DMS153 treated with DMSO at 0.1 percent for 48 hours (cell line): Measurements from ENCODE around the gene RBPJL.

Experiments used
- DNase-seq: peaks from one replicate; lab custom pipeline; 2025; ENCODE audit not compliant: unreplicated experiment; lab: John Stamatoyannopoulos, UW

RBPJL gene

GRCh38 chr20:45293041-45294002 is 13.3 kb upstream of the RBPJL start:
- peak; percentile 70 for DNase-seq

GRCh38 chr20:45294003-45294368 is 12.7 kb upstream of the RBPJL start:
- DNase-seq: no peak

- DNase-seq: no peak
These were observed 12.0 kb upstream of the RBPJL start for GRCh38 chr20:45294659-45295058.

GRCh38 chr20:45297786-45298497 is 8.7 kb upstream of the RBPJL start:
- no peak for DNase-seq

- DNase-seq: no peak
These were observed 6.9 kb upstream of the RBPJL start for GRCh38 chr20:45299786-45300185.

- no peak for DNase-seq
These were observed 5.7 kb upstream of the RBPJL start for GRCh38 chr20:45300961-45301360.

- DNase-seq: no peak
These were observed 4.8 kb upstream of the RBPJL start for GRCh38 chr20:45301824-45302271.

- DNase-seq: no peak
These were observed 2.8 kb upstream of the RBPJL start for GRCh38 chr20:45303586-45304463.

- no peak for DNase-seq
These were observed 2.1 kb upstream of the RBPJL start for GRCh38 chr20:45304464-45304999.

GRCh38 chr20:45305262-45305661 is 1.4 kb upstream of the RBPJL start:
- no peak for DNase-seq

GRCh38 chr20:45307076-45307640 is 518 bp downstream of the RBPJL start:
- DNase-seq: no peak

GRCh38 chr20:45308117-45308778 is 1.6 kb downstream of the RBPJL start, which contains the start of gene MATN4:
TSS of gene MATN4 (minus strand) at chr20:45308299. CDS start at chr20:45305582, 2,717 bp downstream.
- DNase-seq: peak; percentile 20

GRCh38 chr20:45309075-45309474 is 2.4 kb downstream of the RBPJL start:
- no peak for DNase-seq

- DNase-seq: peak; percentile 15
These were observed 5.1 kb downstream of the RBPJL start for GRCh38 chr20:45311589-45312211.

- no peak for DNase-seq
These were observed 5.6 kb downstream of the RBPJL start for GRCh38 chr20:45312241-45312640.

GRCh38 chr20:45313065-45313695 is 6.5 kb downstream of the RBPJL start:
- no peak for DNase-seq

- no peak for DNase-seq
These were observed 7.3 kb downstream of the RBPJL start for GRCh38 chr20:45313943-45314342.

GRCh38 chr20:45315672-45316071 is 9.0 kb downstream of the RBPJL start:
- no peak for DNase-seq
